ENCODE measurements around the gene SLC26A5.
"Not testable (repeated sequence)": the region's sequence is repeated elsewhere in the genome, so short reads cannot be mapped to it uniquely, and the experiment has no call there.

DNA sequence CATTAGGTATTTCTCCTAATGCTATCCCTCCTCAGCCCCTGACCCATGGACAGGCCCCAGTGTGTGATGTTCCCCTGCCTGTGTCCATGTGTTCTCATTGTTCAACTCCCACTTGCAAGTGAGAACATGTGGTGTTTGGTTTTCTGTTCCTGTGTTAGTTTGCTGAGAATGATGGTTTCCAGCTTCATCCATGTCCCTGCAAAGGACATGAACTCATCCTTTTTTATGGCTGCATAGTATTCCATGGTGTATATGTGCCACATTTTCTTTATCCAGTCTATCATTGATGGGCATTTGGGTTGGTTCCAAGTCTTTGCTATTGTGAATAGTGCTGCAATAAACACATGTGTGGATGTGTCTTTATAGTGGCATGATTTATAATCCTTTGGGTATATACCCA lies 46.3 kb downstream of the SLC26A5 start:
- TF ChIP-seq POLR2A (IDR thresholded peaks at IDR 0.05; ENCODE audit: low read depth, low read length); HDGF (IDR thresholded peaks at IDR 0.05); BACH1 (IDR thresholded peaks at IDR 0.05; ENCODE audit: borderline replicate concordance); MYC (IDR thresholded peaks at IDR 0.05; ENCODE audit: insufficient read depth, insufficient read length, insufficient replicate concordance, low read length, severe bottlenecking); TAF1 (IDR thresholded peaks at IDR 0.05; ENCODE audit: borderline replicate concordance, low read depth, low read length); POLR2AphosphoS5 (IDR thresholded peaks at IDR 0.05; ENCODE audit: low read length); FOXM1 (IDR thresholded peaks at IDR 0.05; ENCODE audit: low read depth, low read length); MEF2A (IDR thresholded peaks at IDR 0.05; ENCODE audit: insufficient read depth, low read depth, low read length); SREBF2 (IDR thresholded peaks at IDR 0.05; ENCODE audit: low read length); KDM1A (IDR thresholded peaks at IDR 0.05; ENCODE audit: borderline replicate concordance): not testable (repeated sequence)

Data from GM12878 (cell line).